Midbrain (tissue), 1 donor: ENCODE measurements around the gene FAM83B.
"Not testable (repeated sequence)": the region's sequence is repeated elsewhere in the genome, so short reads cannot be mapped to it uniquely, and the experiment has no call there.

Experiments
- DNase-seq: peaks from one replicate; lab custom pipeline; 2025; lab: John Stamatoyannopoulos, UW

Gene FAM83B

GRCh38 chr6:54898767-54899166 lies 52.2 kb downstream of the FAM83B start:
- DNase-seq: no peak

DNA sequence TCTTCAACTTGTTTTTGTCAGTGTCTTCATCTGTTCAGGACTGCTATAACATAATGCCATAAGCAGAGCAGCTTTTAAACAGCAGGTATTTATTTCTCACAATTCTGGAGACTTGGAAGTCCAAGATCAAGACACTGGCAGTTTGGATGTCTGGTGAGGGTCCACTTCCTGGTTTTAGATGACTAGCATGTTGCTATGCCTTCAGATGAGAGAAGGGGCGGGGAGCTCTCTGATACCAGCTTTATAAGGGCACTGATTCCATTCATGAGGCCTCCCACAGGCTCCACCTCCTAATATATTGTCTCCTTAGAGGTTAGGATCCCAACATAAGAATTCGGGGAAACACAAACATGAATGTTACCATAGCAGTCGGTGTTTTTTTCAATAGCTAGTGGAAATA lies 52.9 kb downstream of the FAM83B start:
- no peak for DNase-seq

GRCh38 chr6:54899986-54900385 lies 53.4 kb downstream of the FAM83B start:
- no peak for DNase-seq

DNA sequence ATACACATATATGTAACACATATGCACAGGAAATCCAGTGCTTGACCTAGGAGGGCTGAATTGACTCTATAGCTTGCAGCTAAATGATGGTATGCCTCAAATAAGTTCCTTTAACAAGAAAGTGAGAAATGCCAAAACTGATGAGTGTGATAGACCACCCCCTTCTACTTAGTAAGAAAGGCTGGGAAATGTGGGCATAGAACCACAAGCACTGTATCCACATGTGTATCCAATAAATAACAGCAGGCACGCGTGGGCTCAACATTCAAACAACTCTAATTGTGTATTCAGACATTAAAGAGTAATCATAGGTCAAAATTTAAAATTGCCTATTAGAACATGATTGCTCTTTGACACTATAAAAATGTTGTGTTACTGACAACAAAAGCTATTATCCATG lies 54.1 kb downstream of the FAM83B start:
- no peak for DNase-seq

- DNase-seq: no peak
Measured at GRCh38 chr6:54903884-54904283, 57.3 kb downstream of the FAM83B start.

DNA sequence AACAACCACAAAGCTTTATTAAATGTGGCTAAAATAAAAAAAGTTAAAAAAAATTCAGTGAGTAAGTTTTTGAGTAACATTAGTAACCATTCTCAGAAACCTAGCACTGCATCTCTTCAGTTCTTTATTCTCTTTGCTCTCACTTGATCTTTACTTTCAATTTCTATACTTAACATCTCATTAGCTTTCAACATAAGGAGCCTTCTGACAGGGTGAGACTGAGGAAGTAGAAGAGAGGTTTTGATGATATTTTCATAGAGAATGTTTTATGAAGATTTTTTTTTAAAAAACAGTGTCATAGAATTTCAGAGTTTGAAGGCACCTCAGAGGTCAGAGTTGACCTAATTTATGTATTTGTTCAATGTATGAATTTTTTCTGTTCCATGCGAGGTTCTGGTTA lies 60.8 kb downstream of the FAM83B start:
- DNase-seq: no peak

- DNase-seq: no peak
Measured at GRCh38 chr6:54909184-54909583, 62.6 kb downstream of the FAM83B start.

GRCh38 chr6:54910431-54910884 lies 63.9 kb downstream of the FAM83B start:
- DNase-seq: no peak

DNA sequence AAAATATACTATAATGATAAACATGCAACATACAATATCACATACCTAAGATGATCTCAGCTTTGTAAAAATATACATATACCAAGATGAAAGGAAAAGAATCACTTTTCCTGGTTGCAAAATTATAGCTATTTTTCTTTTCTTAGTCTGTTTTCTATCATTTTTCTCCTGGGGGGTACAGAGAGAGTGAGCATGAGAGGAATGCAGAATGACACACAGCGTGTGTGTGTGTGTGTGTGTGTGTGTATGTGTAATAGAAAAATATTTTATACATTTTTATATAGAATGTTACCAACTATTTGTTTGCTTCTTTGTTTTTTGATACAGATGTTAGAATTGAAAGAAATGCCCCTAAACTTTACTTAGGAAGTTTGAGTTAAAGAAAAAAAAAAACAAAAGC lies 64.3 kb downstream of the FAM83B start:
- no peak for DNase-seq

DNA sequence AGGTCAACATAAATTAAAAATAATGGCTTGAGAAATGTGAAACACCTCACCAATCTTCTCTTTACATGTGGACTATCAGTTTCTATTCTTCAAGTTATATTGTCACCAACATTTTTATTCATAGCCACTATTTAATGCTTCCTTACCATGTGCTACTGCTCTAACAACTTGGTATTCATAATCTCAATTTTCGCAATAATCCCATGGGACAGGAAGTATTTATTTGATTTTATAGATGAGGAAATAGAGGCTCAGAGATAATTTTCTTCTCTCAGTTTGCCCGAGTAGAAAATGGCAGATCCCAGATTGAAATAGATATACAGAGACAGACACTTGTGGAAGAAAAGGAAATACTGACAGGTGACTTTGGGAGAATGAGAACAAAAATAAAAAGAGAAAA lies 66.6 kb downstream of the FAM83B start:
- DNase-seq: no peak

- DNase-seq: no peak
Measured at GRCh38 chr6:54916858-54917257, 70.3 kb downstream of the FAM83B start.

- DNase-seq: no peak
Measured at GRCh38 chr6:54920628-54921027, 74.1 kb downstream of the FAM83B start.

GRCh38 chr6:54921891-54922290 lies 75.3 kb downstream of the FAM83B start:
- DNase-seq: no peak

GRCh38 chr6:54929245-54929909 lies 82.8 kb downstream of the FAM83B start:
- DNase-seq: no peak

GRCh38 chr6:54932622-54933021 lies 86.1 kb downstream of the FAM83B start:
- DNase-seq: no peak

GRCh38 chr6:54935739-54936138 lies 89.2 kb downstream of the FAM83B start:
- no peak for DNase-seq

DNA sequence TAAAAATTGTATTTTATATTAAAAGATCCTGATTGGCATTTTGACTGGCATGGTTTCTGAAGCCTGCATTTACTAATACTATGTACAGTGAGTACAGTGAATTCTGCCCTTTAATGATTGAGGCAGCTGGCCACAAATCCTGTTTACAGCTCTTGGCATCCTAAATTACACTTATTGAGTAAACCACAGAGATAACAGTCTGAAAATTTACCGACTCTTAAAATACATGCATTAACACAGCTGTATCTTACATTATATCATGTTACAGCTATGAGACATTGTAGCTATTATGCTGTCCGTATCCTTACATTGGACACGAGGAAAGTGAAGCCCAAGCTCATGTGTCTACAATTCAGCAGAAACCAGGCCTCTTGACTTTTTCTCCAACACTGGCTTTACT lies 90.8 kb downstream of the FAM83B start:
- no peak for DNase-seq

DNA sequence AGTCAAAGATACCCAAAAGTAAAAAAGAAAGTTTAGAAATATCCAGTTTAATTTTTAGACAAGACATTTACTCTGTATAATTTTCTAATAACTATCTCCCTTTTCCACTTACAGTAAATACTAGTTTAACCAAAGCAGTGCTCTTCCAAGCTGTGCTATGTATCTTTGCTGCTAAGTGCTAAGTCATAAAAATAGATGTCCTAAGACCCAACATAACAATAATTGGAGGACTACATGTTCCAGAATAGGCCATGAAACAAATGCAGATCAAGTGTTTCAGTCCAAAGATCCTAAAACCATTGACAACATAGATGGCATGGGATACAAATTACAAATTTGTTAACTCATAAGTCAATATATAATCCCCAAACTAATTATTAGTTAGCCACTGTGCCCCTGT lies 111.1 kb downstream of the FAM83B start:
- no peak for DNase-seq

DNA sequence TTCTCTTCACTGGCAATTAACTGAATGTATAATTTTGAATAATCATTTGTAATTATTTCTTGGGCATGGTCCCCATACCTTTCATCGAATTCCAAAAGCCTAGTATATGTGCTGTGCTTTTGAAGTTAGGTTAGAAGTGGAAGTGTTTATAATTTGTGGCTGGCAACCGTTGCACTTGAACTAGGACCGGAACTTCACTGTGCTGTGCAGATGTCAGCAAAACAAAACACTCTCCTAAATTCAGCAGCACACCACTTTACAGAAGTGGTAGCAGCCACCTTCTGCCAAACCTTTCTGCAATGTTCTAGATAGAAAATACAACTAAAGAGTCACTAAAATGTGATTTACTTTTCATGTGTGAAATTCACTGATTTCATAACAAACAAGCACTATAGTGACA lies 111.9 kb downstream of the FAM83B start:
- no peak for DNase-seq

DNA sequence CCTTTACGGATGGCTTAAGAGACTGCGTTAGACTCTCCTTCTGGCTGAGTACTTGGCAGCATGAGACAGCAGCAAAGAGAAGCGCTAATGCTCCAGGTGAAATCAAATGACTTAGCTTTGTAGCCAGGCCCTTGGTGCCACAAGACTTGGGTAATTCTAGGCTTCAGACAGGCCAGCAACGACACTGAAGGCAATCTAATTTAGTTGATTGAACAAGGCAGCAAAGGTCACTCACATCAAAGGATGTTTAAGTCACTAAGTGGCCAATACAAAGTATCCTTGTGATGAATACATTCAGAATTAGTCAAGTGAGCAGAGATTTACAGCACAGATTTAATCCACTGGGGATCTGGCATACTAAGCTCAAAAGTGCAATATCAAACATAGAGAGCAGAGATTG lies 113.2 kb downstream of the FAM83B start:
- no peak for DNase-seq

DNA sequence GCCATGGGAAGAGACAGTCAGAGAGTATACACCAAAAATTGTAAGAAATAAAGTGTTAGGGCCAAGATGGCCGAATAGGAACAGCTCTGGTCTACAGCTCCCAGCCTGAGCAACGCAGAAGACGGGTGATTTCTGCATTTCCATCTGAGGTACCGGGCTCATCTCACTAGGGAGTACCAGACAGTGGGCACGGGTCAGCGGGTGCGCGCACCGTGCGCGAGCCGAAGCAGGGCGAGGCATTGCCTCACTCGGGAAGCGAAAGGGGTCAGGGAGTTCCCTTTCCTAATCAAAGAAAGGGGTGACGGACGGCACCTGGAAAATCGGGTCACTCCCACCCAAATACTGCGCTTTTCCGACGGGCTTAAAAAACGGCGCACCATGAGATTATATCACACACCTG lies 114.8 kb downstream of the FAM83B start:
- DNase-seq: not testable (repeated sequence)

DNA sequence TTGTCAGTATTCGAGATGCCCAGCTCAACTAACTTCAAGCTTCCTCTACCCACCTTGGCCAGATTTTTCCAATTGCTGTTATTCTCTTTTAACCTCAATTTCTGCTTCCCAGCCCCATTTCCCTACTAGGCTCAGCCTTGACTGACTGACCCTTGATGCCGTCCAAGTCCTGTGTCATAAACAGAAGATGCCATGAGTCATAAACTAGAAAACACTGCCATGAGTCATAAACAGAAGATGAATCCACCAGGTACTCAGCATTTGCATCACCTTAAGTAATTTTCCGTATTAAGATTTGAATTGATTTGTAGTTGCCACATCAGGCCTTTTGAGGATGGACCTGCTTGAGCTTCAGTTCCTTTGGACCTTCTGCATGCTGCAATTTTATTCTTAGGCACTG lies 123.8 kb downstream of the FAM83B start:
- DNase-seq: no peak

DNA sequence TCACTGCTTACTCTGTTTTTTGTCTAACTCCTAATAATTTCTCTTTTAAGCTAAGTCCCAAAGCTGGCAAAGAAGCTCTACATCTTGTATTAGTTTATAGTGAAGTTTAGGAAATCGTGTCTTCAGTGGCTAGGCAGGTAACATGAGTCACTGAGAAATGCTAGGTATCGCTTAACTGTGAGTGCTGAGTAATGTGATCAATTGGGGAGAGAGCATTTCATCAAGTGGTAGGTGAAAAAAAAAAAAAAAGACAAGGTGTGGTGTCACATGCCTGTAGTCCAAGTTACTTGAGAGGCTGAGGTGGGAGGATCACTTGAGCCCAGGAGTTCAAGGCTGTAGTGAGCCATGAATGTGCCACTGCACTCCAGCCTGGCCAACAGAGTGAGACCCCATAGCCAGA lies 125.3 kb downstream of the FAM83B start:
- DNase-seq: no peak

- not testable (repeated sequence) for DNase-seq
Measured at GRCh38 chr6:54979161-54979560, 132.6 kb downstream of the FAM83B start.
